DND-41 (cell line): ENCODE data around the gene GAD1.

ENCODE experiments used
- ATAC-seq: fragments of 200-7000 bp; cut with Tn5 transposase; 3 replicates; pipeline ENCODE4 v1.9.1; 2021; ENCODE audit warnings: low read depth; ENCODE audit not compliant: insufficient read depth
- DNase-seq: peaks from one replicate; pipeline ENCODE4 v3.0.0-alpha.2; 2020
- H2AFZ ChIP-seq: 2 replicates; pipeline ENCODE4 v1.6.0; 2012; ENCODE audit warnings: low read depth, low read length
- H3K27ac ChIP-seq: 2 replicates; pipeline ENCODE4 v1.5.1; 2012; ENCODE audit warnings: low read length, inconsistent platforms
- H3K27me3 ChIP-seq: fragments of 200-600 bp; sonication (generic); 2 replicates; pipeline ENCODE4 v1.6.0; 2012; ENCODE audit warnings: low read length, mild to moderate bottlenecking, inconsistent platforms; ENCODE audit not compliant: insufficient read depth, poor library complexity
- H3K36me3 ChIP-seq: 2 replicates; pipeline ENCODE4 v1.5.1; 2012; ENCODE audit warnings: low read length, inconsistent platforms; ENCODE audit not compliant: insufficient read depth
- H3K4me1 ChIP-seq: 2 replicates; pipeline ENCODE4 v1.5.1; 2012; ENCODE audit warnings: mild to moderate bottlenecking, low read length; ENCODE audit not compliant: insufficient read depth
- H3K4me2 ChIP-seq: 2 replicates; pipeline ENCODE4 v1.6.0; 2012; ENCODE audit warnings: mild to moderate bottlenecking, moderate library complexity, low read length, inconsistent platforms; ENCODE audit not compliant: insufficient read depth
- H3K4me3 ChIP-seq, 2 experiments: fragments of 200-600 bp in 1 of 2; shearing (Covaris generic) in 1 of 2; 2 replicates each; pipeline ENCODE4 v1.5.1; 2012 to 2016; ENCODE audit warnings: inconsistent platforms in 2 of 2, low read length in 2 of 2, mild to moderate bottlenecking in 2 of 2, low read depth in 1 of 2, moderate library complexity in 1 of 2
- H3K79me2 ChIP-seq: 2 replicates; pipeline ENCODE4 v1.6.0; 2012; ENCODE audit warnings: low read length, inconsistent platforms; ENCODE audit not compliant: insufficient read depth
- H3K9ac ChIP-seq: 2 replicates; pipeline ENCODE4 v1.6.0; 2012; ENCODE audit warnings: low read depth, mild to moderate bottlenecking, inconsistent platforms, low read length, moderate library complexity
- H3K9me3 ChIP-seq: 2 replicates; pipeline ENCODE4 v1.5.1; 2012; ENCODE audit warnings: low read length, moderate library complexity, mild to moderate bottlenecking, inconsistent platforms; ENCODE audit not compliant: insufficient read depth, severe bottlenecking
- H4K20me1 ChIP-seq: 2 replicates; pipeline ENCODE4 v1.6.0; 2012; ENCODE audit warnings: low read length; ENCODE audit not compliant: insufficient read depth
- EZH2 ChIP-seq: IDR thresholded peaks from 3 replicates; pipeline ENCODE4 v1.6.1; 2012; ENCODE audit warnings: borderline replicate concordance, low read depth, mild to moderate bottlenecking, moderate library complexity, low read length, inconsistent platforms; ENCODE audit not compliant: severe bottlenecking
- TF ChIP-seq, protein P1 (sequence below): IDR thresholded peaks from 2 replicates; pipeline ENCODE4 v1.5.1; 2012; ENCODE audit warnings: borderline replicate concordance, low read length, moderate library complexity, mild to moderate bottlenecking; ENCODE audit not compliant: poor library complexity, severe bottlenecking; ENCODE audit errors: extremely low read depth

The GAD1 gene

GRCh38 chr2:170881840-170882239, 65.2 kb downstream of the GAD1 start:
- no peak overlapping the region for H2AFZ ChIP-seq
- TF ChIP-seq EZH2: no peak
- TF ChIP-seq, protein P1, sequence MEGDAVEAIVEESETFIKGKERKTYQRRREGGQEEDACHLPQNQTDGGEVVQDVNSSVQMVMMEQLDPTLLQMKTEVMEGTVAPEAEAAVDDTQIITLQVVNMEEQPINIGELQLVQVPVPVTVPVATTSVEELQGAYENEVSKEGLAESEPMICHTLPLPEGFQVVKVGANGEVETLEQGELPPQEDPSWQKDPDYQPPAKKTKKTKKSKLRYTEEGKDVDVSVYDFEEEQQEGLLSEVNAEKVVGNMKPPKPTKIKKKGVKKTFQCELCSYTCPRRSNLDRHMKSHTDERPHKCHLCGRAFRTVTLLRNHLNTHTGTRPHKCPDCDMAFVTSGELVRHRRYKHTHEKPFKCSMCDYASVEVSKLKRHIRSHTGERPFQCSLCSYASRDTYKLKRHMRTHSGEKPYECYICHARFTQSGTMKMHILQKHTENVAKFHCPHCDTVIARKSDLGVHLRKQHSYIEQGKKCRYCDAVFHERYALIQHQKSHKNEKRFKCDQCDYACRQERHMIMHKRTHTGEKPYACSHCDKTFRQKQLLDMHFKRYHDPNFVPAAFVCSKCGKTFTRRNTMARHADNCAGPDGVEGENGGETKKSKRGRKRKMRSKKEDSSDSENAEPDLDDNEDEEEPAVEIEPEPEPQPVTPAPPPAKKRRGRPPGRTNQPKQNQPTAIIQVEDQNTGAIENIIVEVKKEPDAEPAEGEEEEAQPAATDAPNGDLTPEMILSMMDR: no peak
- no peak for ATAC-seq

DNA sequence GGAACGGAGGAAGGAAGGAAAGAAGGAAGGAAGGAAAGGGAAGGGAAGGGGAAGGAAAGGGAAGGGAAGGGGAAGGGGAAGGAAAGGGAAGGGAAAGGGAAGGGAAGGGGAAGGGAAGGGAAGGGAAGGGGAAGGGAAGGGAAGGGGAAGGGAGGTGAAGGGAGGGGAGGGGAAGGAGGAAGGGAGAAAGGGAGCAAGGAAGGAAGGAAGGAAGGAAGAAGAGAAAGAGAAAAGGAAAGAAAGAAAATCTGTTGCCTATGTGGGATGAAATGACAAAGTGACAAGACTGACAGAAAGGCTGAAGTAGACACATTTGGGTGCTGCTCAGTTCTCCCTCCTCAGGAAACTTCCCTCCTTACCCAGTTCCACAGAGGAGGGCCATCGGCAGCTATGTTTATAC, 66.1 kb downstream of the GAD1 start:
- Histone ChIP-seq H4K20me1 (no peaks in the 10 kb centered on the region), H3K4me3 (no peak overlapping the region), H3K36me3 (no peaks in the 10 kb centered on the region), H3K4me2 (no peak overlapping the region), H3K27me3 (no peaks in the 10 kb centered on the region), H3K79me2 (no peaks in the 10 kb centered on the region), H3K9ac (no peak overlapping the region), H2AFZ (no peak overlapping the region), H3K9me3 (no peaks in the 10 kb centered on the region), H3K4me1 (peaks cover 9% of the 10 kb centered on the region), H3K27ac (no peak overlapping the region)
- ATAC-seq (no peak), DNase-seq (no peak)
- TF ChIP-seq, protein P1: no peak
- TF ChIP-seq EZH2: no peak

More at GRCh38 chr2:170881840-170882239, 65.2 kb downstream of the GAD1 start:
- H4K20me1 ChIP-seq: no peaks in the 10 kb centered on the region
- no peak overlapping the region for H3K4me2 ChIP-seq
- H3K9ac ChIP-seq: no peak overlapping the region
- DNase-seq: no peak
- H3K36me3 ChIP-seq: no peaks in the 10 kb centered on the region
- no peaks in the 10 kb centered on the region for H3K9me3 ChIP-seq
- H3K4me3 ChIP-seq: no peak overlapping the region
- peaks cover 9% of the 10 kb centered on the region for H3K4me1 ChIP-seq
- H3K79me2 ChIP-seq: no peaks in the 10 kb centered on the region
- H3K27ac ChIP-seq: no peak overlapping the region
- H3K27me3 ChIP-seq: no peaks in the 10 kb centered on the region

DNA sequence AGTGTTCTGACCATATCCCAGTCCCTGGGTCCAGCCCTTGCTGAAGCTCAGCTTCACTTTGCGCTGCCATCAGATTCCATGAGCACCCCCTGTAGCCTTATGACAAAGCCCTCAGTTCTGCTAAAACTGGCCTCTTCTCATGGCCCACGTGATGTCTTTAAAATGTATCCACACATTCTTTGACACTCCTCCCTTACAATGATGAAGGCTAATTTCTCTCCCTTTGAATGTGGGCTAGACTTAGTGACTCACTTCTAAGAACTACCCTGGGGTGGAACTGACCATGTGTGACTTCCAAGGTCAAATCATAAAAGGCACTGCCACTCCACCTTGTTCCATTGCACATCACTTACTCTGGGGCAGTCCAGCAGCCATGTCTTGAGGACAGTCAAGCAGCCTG, 67.0 kb downstream of the GAD1 start:
- DNase-seq (no peak), ATAC-seq (no peak)
- Histone ChIP-seq H3K9me3 (no peaks in the 10 kb centered on the region), H3K27ac (no peak overlapping the region), H4K20me1 (no peaks in the 10 kb centered on the region), H3K79me2 (no peaks in the 10 kb centered on the region), H3K4me1 (peaks cover 2% of the 10 kb centered on the region), H2AFZ (no peak overlapping the region), H3K4me3 (no peak overlapping the region), H3K27me3 (no peaks in the 10 kb centered on the region), H3K4me2 (no peak overlapping the region), H3K36me3 (no peaks in the 10 kb centered on the region), H3K9ac (no peak overlapping the region)
- TF ChIP-seq EZH2: no peak
- TF ChIP-seq, protein P1: no peak
